Chondrocyte (in vitro differentiated cells): ENCODE results near the gene P4HA3. TPM values are rescaled to one million over a fixed set of nuclear protein-coding genes. Genes with fewer than 3 reads are reported as not detected.

Source experiments
- DNase-seq: peaks from one replicate; pipeline ENCODE4 v3.0.0; 2021; ENCODE audit warnings: mixed read lengths, low spot score
- H3K27ac Mint-ChIP-seq: one replicate; pipeline ENCODE4 v1.8.0; 2021; ENCODE audit warnings: mild to moderate bottlenecking, moderate library complexity, mixed read lengths; ENCODE audit not compliant: unreplicated experiment
- H3K27me3 Mint-ChIP-seq: 2 replicates; pipeline ENCODE4 v1.8.0; 2021; ENCODE audit warnings: low read depth, mixed read lengths
- H3K36me3 Mint-ChIP-seq: 2 replicates; pipeline ENCODE4 v1.8.0; 2021; ENCODE audit warnings: low read depth, mixed read lengths
- H3K4me1 Mint-ChIP-seq: 2 replicates; pipeline ENCODE4 v1.8.0; 2021; ENCODE audit warnings: low read depth, mild to moderate bottlenecking, mixed read lengths
- H3K4me3 Mint-ChIP-seq: one replicate; pipeline ENCODE4 v1.8.0; 2021; ENCODE audit warnings: mild to moderate bottlenecking, moderate library complexity, mixed read lengths; ENCODE audit not compliant: unreplicated experiment
- H3K9me3 Mint-ChIP-seq: 2 replicates; pipeline ENCODE4 v1.8.0; 2021; ENCODE audit warnings: low read depth, mixed read lengths
- CTCF ChIP-seq: fragments of 200-600 bp; sonication (generic); IDR thresholded peaks from 2 replicates; pipeline ENCODE4 v1.5.0; 2021; ENCODE audit warnings: antibody characterized with exemption, mild to moderate bottlenecking, moderate library complexity
- total RNA-seq: library from RNA; stranded (reverse); gene quantifications from 3 replicates; pipeline ENCODE4 v1.2.1, GENCODE V29; 2021

Gene P4HA3
- total RNA-seq, 1 donor from 2014 or later: 10.9 TPM

- DNase-seq: no peak
Measured at GRCh38 chr11:74220376-74220775, 91.1 kb downstream of the P4HA3 start.

More at GRCh38 chr11:74220376-74220775, 91.1 kb downstream of the P4HA3 start:
- Mint-ChIP-seq H3K27ac (no peak overlapping the region), H3K9me3 (no peaks in the 10 kb centered on the region), H3K4me1 (no peaks in the 10 kb centered on the region), H3K36me3 (peaks cover 12% of the 10 kb centered on the region), H3K4me3 (no peak overlapping the region), H3K27me3 (no peaks in the 10 kb centered on the region)
- TF ChIP-seq CTCF: no peak

Other genes with a start within 250 kb of the P4HA3 start
- 14.7 to 28.0 TPM (median 16.3 TPM) in 3 replicates for gene C2CD3, start 140.6 kb downstream of the P4HA3 start, total RNA-seq
- 40.5 to 76.2 TPM (median 71.6 TPM) in 3 replicates for gene PPME1, start 140.4 kb downstream of the P4HA3 start, total RNA-seq
- gene PGM2L1, start 86.8 kb upstream of the P4HA3 start, total RNA-seq: 20.4 to 23.6 TPM (median 22.0 TPM) in 3 replicates
- gene KCNE3, start 155.9 kb upstream of the P4HA3 start, total RNA-seq: 0.46 to 0.72 TPM in 2 of 3 replicates, not detected in the other
- gene LIPT2, start 182.1 kb upstream of the P4HA3 start, total RNA-seq: 1.4 to 2.3 TPM (median 1.7 TPM) in 3 replicates